Activated CD4-positive, alpha-beta T cell treated with anti-CD3 and anti-CD28 coated beads for 4 hours (primary cell): ENCODE data around the gene PTPN5.
"Not testable (repeated sequence)": the region's sequence is repeated elsewhere in the genome, so short reads cannot be mapped to it uniquely, and the experiment has no call there.

Experiments used
- DNase-seq, 2 donors: peaks; one replicate each; pipeline ENCODE4 v3.0.0-alpha.2; 2020

PTPN5 gene

GRCh38 chr11:18791207-18791968 is at the start of gene PTPN5:
PTPN5 (minus strand) TSS chr11:18791798; CDS start chr11:18771958, 19,840 bp downstream.
- no peak for DNase-seq

GRCh38 chr11:18836417-18836816 is 44.8 kb upstream of the PTPN5 start:
- DNase-seq = no peak

GRCh38 chr11:18834754-18835466 is 43.3 kb upstream of the PTPN5 start:
- no peak for DNase-seq

- not testable (repeated sequence) for DNase-seq
Observed at GRCh38 chr11:18820160-18820559, 28.6 kb upstream of the PTPN5 start.

- DNase-seq = no peak
Observed at GRCh38 chr11:18804199-18804999, 12.8 kb upstream of the PTPN5 start.

GRCh38 chr11:18802381-18803257 is 11.0 kb upstream of the PTPN5 start:
- DNase-seq = peak; percentile 33 to 39

- DNase-seq = no peak
Observed at GRCh38 chr11:18798799-18799469, 7.3 kb upstream of the PTPN5 start.

GRCh38 chr11:18794956-18795355 is 3.4 kb upstream of the PTPN5 start:
- DNase-seq = no peak

GRCh38 chr11:18792827-18793226 is 1.2 kb upstream of the PTPN5 start:
- no peak for DNase-seq

GRCh38 chr11:18791969-18792628 is 501 bp upstream of the PTPN5 start:
- DNase-seq = no peak

GRCh38 chr11:18790883-18791206 is 753 bp downstream of the PTPN5 start:
- DNase-seq = no peak

- DNase-seq = no peak
Observed at GRCh38 chr11:18789942-18790341, 1.7 kb downstream of the PTPN5 start.

- DNase-seq = no peak
Observed at GRCh38 chr11:18785411-18785810, 6.2 kb downstream of the PTPN5 start.

- DNase-seq = no peak
Observed at GRCh38 chr11:18780896-18781295, 10.7 kb downstream of the PTPN5 start.

GRCh38 chr11:18780329-18780728 is 11.3 kb downstream of the PTPN5 start:
- no peak for DNase-seq

- no peak for DNase-seq
Observed at GRCh38 chr11:18778468-18778867, 13.1 kb downstream of the PTPN5 start.

- DNase-seq = no peak
Observed at GRCh38 chr11:18776324-18776723, 15.3 kb downstream of the PTPN5 start.

- DNase-seq = peak in 1 of 2 donors; percentile 50
Observed at GRCh38 chr11:18775492-18776292, 15.9 kb downstream of the PTPN5 start.

- no peak for DNase-seq
Observed at GRCh38 chr11:18774801-18775200, 16.8 kb downstream of the PTPN5 start.

GRCh38 chr11:18773681-18774080 is 17.9 kb downstream of the PTPN5 start:
- no peak for DNase-seq

- DNase-seq = no peak
Observed at GRCh38 chr11:18773104-18773503, 18.5 kb downstream of the PTPN5 start.
